ENCODE data around the gene F10.

F10 gene

DNA sequence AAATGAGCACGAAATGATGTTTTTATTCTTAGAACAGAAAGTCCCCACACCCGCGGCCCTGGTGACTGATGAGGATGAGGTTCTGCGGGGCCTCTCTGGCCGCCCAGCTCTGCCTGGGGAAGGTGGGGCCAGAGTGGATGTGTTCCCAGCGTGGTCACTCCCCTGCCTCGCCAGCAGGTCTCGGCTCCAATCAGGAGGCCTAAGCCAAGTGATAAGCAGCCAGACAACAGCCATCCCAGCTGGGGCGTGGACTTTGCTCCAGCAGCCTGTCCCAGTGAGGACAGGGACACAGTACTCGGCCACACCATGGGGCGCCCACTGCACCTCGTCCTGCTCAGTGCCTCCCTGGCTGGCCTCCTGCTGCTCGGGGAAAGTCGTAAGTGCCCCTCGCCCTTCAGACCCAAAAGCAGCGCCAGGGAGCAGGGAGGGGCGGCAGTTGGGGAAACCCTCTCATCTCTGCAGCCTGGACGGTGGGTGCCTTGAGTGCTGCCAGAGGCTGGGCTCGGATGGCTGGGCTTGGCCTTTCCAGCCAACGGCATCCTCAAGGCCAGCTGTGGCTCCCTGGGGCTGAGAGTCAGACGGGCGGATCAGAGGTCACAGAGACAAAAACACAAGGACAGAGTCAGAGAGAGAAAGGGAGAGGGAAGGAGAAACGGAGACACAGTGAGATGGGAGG lies at the start of gene F10:
F10 (plus strand) TSS at position 250 of the 676 bp plus-strand sequence; CDS start at position 307, 57 bp downstream.
- in situ Hi-C loops (cut with HindIII; ENCODE audit: low sequenced_read_pairs): no loop called here

DNA sequence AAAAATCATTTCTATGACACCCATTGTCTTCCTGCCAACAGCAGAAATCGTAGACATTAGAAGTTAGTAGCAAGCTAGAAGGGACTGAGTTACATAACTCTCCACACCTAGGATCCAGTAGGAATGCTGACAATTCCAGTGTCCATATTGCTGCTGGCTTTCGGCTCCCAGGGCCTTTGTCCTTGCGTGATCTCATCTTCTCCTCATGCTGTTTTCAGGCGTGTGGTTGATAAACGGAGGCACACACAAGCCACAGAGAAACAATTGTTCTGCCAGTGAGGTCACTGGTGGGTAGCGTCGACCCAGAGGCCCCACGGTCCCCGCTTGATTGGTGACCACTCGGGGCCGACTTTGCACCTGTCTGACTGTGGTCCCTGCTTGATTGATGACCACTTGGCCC lies 48.7 kb upstream of the F10 start:
- in situ Hi-C loops (cut with HindIII; ENCODE audit: low sequenced_read_pairs): loop anchor here (10.0 kb wide), 1 partner anchor 61 kb away; no protein-coding TSS in a partner anchor

DNA sequence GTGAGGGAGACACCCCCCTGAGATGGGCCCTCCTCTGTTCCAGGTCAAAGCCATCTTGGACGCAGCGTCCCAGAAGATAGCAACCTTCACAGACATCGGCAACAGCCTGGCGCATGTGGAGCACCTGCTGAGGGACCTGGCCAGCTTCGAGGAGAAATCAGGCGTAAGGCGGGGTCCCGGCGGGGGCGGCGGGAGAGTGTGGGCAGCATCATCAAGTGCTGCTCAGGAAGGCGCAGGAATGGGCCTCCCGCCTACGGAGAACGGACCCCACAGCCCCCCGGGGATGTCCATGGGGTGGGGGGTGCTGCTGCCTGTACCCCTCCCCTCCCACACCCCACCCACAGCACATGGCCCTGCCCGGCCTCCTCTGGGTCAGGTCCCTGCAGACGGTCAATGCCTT lies 48.2 kb upstream of the F10 start:
- in situ Hi-C loops (cut with HindIII; ENCODE audit: low sequenced_read_pairs): loop anchor here (10.0 kb wide), 1 partner anchor 60 kb away; no protein-coding TSS in a partner anchor

DNA sequence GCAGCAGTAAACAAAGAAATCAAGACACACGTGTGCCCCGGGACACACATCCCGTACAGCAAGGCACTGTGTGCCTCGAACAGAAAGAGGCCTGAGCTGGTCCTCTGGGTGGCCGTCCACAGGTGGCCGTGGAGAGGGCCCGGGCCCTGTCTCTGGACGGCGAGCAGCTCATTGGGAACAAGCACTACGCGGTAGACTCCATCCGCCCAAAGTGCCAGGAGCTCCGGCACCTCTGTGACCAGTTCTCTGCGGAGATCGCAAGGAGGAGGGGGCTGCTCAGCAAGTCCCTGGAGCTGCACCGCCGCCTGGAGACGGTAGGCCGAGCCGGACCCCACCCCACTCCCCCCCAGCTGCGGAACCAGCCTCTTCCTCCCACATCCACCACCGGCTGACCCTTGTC lies 47.7 kb upstream of the F10 start:
- in situ Hi-C loops (cut with HindIII; ENCODE audit: low sequenced_read_pairs): loop anchor here (10.0 kb wide), 1 partner anchor 60 kb away; no protein-coding TSS in a partner anchor

DNA sequence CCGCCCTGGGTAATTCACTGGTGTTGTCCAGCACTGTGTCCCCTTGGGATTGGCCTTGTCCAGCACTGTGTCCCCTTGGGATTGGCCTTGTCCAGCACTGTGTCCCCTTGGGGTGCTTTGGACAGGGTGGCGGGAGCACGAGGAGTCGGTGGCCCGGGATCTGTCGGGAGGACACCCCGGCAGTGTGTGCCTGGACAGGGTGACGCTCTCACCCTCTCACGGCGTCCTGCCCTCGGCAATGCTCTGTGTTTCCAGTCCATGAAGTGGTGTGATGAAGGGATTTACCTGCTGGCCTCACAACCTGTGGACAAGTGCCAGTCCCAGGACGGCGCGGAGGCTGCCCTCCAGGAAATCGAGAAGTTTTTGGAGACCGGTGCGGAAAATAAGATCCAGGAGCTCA lies 46.9 kb upstream of the F10 start:
- in situ Hi-C loops (cut with HindIII; ENCODE audit: low sequenced_read_pairs): loop anchor here (10.0 kb wide), 1 partner anchor 59 kb away; no protein-coding TSS in a partner anchor

DNA sequence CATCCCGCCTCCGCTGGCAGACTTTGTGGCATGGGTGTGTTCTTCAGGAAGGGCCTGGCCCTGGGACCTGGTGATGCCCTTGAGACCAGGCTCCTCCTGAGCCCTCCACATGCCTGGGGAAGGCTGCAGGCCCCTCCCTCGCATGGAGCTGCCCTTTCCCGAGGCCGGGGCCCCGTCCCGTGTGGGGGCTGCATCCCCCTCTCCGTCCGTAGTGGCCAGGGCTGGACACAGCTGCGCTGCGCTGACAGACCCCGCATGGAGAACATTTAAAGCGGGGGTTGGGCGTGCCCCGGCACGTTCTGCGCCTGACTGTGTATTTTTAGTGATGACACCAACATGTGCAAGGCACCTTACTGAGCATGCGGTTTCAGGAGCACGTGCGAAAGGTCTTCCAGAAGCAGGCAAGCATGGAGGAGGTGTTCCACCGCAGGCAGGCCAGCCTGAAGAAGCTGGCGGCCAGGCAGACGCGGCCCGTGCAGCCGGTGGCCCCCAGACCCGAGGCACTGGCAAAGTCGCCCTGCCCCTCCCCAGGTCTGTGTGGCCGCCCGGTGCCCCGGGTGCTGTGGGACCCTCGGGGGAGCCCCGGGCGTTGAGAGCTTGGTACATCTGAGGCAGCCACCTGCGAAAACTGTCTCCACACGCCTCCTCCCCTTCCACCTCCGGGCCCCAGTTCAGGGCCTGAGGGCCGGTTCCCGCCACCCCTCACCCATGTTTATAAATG lies 45.8 kb upstream of the F10 start:
- in situ Hi-C loops (cut with HindIII; ENCODE audit: low sequenced_read_pairs): loop anchor here (10.0 kb wide), 1 partner anchor 58 kb away; no protein-coding TSS in a partner anchor

DNA sequence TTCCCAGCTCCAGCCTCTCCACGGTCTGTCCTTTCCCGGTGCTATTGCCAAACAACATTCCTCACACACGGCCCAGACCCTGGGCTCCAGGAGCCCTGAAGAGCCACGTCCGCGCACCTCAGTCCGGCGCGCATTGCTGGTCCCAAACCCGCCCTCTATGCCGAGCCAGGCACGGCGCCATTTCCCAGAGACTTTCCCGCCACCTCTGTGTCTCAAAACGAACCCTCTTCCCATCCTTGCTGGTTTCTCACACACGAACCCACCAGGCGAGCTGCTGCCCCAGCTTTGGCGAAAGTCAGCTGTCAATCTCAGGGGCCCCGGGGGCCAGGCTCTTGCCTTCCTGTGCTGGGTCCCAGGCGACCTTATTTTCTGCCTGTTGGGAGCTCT lies 45.0 kb upstream of the F10 start:
- in situ Hi-C loops (cut with HindIII; ENCODE audit: low sequenced_read_pairs): loop anchor here (10.0 kb wide), 1 partner anchor 57 kb away; no protein-coding TSS in a partner anchor

DNA sequence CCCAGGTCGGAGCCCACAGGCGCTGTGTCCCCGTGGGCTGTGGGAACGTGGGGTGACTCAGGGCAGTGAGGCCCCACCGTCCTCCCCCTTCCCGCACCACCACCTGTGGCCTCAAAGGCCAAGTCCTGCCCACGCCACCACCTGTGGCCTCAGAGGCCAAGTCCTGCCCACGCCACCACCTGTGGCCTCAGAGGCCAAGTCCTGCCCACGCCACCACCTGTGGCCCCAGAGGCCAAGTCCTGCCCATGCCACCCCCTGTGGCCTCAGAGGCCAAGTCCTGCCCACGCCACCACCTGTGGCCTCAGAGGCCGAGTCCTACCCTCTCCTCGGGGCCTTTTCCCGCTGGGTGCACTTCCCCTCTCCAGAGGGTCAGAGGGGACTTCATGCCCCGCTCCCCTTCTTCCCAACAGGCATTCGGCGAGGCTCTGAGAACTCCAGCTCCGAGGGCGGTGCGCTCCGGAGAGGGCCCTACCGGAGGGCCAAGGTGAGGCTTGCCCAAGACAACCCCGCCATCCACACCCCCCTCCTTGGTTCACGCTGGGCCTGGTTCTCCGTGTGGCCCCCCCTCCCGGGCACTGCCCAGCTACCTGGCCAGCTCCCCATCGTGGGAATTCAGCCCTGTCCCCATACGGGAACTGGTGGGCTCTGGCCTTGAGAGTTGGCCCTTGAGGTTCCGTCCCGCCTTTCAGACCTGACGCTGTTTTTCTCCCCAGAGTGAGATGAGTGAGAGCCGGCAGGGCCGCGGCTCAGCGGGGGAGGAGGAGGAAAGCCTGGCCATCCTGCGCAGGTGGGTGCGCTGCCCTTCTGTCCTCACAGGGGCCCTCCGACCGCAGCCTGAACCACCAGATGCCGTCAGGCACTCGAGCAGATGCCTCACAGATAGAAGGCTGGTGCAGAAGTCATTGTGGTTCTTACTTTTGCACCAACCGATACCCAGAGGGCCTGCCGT lies 44.4 kb upstream of the F10 start:
- in situ Hi-C loops (cut with HindIII; ENCODE audit: low sequenced_read_pairs): loop anchor here (10.0 kb wide), 1 partner anchor 57 kb away; no protein-coding TSS in a partner anchor

DNA sequence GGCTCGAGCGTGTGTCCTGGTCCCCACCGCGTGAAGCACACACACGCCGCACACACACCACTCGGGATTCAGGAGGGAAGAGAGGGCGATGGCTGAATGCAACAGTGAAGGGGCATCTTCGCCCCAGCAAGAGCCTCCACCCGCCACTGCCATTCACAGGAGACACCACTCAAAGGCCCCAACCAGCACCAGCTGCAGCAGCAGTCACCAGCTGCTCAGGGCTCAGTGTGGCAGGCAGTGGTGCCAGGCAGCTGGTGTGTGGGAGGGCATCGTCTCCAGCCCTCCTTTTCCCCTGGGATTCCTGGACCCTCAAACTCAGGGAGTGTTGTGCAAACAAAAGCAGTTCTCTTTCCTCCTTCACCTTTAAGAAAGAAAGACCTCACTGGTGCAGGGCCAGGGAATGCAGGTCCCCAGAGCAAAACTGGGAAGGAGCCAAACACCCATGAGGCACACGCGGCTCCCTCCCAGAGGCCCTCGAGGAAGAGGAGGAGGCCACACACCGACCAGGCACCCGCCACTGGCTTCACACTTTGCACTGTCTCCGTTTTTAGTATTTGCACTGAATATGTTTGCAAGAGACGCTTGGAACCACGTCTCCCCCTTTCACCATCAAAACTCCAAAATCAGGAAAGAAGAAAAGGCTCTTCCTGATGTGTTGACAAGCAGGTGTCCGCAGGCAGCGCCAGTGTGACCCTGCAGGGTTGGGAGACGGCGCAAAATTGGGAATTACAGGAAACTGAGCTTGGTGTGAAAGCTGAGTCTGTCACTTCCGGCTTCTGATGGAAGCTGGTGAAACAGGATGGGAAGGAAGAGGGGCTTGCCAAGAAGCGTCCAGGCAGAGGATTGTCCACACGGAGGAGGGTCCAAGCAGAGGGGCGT lies 43.5 kb upstream of the F10 start:
- in situ Hi-C loops (cut with HindIII; ENCODE audit: low sequenced_read_pairs): loop anchor here (10.0 kb wide), 1 partner anchor 56 kb away; no protein-coding TSS in a partner anchor

DNA sequence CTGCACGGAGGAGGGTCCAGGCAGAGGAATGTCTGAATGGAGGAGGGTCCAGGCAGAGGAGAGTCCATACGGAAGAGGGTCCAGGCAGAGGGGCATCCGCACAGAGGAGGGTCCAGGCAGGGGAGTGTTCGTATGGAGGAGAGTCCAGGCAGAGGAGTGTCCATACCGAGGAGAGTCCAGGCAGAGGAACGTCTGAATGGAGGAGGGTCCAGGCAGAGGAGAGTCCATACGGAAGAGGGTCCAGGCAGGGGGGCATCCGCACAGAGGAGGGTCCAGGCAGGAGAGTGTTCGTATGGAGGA lies 42.9 kb upstream of the F10 start:
- in situ Hi-C loops (cut with HindIII; ENCODE audit: low sequenced_read_pairs): loop anchor here (10.0 kb wide), 2 partner anchors 55 kb away; no protein-coding TSS in a partner anchor

DNA sequence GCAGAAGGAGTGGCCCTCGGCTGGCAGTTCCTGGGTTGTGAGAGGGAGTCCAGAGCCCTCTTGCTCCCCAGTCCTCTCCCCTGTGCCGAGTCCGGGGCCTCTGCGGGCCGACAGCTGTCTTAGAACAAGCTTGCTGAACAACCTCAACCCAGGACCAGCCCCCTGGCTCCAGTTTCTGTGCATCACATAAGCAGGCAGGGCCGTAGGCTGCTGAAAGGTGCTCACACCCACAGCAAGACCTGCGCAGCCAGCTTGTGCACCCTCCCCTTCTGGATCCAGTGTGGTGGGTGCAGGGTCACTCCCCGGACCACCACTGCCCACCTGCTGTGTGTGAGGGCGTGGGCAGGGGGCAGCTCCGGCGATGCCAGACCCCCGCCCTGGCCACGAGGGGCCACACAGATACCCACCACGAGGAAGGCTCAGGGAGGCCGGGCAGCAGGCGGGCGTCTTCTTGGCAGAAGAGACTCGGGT lies 42.2 kb upstream of the F10 start:
- in situ Hi-C loops (cut with HindIII; ENCODE audit: low sequenced_read_pairs): loop anchor here (10.0 kb wide), 1 partner anchor 56 kb away; no protein-coding TSS in a partner anchor

DNA sequence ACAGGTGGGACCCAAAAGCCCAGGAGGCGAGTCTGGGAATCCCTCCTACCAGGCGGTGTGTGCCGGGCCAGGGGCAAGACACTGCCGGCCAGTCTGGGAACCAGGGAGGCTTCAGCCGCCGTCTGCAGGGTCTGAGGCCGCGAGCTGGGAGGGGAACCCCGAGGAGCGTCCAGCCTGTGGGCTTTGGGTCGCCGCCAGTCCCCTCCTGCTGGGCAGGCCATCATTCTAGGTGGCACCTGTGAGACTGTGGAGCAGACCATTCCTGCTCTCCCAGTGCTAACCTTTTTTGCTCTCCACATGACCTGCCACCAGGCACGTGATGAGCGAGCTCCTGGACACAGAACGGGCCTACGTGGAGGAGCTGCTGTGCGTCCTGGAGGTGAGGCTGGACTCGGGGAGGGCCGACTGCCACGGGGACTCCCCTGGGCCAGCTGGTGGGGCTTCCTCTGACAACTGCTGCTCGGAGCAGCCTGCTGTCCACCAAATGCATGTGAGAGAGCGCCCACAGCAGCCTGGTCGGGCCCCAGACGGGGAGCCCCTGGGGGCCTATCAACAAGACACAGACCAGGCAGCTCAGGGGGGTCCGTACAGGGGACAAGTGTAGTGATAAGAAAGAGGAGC lies 41.6 kb upstream of the F10 start:
- in situ Hi-C loops (cut with HindIII; ENCODE audit: low sequenced_read_pairs): loop anchor here (10.0 kb wide), 1 partner anchor 56 kb away; no protein-coding TSS in a partner anchor

DNA sequence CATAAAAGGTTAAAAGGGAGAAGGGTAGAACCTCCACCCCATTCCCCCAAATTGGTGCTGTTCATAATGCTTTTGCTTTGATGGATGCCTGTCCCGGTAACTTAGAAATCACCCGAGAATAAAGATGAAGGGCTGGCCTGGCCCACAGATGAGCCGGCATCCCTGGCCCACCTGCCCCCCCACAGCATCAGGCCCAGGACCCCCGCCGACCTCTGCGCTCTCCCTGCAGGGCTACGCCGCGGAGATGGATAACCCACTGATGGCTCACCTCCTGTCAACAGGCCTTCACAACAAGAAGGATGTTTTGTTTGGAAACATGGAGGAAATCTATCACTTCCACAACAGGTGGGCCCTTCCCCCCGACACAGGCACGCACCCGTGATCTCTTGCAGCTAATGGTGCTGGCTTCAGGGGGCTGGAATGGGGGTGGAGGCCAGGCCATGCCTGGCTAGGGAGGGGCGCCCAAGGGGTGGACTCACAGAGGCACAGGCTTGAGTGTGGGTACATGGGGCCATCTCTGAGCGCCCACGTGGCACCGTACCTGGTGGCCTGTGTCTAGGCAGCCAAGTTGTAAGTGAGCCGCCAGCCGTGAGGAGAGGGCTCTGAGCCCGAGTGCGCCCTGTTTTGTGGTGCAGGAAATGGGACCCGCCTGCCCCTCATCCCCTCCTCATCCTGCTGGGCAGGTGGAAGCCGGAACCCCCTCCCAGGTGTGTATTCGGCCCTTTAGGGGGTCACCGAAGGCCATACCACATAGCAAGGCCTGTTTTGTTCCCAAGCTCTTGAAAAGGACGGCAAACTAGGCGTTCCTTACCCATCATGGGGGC lies 40.2 kb upstream of the F10 start:
- in situ Hi-C loops (cut with HindIII; ENCODE audit: low sequenced_read_pairs): loop anchor here (10.0 kb wide), 1 partner anchor 58 kb away; no protein-coding TSS in a partner anchor

DNA sequence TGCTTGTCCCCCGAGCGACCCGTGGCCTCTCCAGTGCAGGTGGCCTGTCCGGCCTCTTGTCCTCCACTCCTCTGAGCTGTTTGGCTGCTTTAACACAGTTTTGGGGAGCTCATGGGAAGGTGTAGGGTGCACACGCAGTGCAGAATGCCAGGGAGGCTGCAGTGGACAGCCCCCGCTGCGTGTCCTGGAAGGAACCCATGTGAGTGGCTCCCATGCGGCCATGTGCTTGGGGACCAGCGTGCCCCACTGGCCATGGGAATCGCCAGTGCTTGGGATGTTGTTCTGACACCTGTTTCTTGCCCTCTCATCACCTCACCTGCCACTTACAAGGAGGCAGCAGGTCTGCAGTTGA lies 39.6 kb upstream of the F10 start:
- in situ Hi-C loops (cut with HindIII; ENCODE audit: low sequenced_read_pairs): loop anchor here (10.0 kb wide), 1 partner anchor 58 kb away; no protein-coding TSS in a partner anchor

DNA sequence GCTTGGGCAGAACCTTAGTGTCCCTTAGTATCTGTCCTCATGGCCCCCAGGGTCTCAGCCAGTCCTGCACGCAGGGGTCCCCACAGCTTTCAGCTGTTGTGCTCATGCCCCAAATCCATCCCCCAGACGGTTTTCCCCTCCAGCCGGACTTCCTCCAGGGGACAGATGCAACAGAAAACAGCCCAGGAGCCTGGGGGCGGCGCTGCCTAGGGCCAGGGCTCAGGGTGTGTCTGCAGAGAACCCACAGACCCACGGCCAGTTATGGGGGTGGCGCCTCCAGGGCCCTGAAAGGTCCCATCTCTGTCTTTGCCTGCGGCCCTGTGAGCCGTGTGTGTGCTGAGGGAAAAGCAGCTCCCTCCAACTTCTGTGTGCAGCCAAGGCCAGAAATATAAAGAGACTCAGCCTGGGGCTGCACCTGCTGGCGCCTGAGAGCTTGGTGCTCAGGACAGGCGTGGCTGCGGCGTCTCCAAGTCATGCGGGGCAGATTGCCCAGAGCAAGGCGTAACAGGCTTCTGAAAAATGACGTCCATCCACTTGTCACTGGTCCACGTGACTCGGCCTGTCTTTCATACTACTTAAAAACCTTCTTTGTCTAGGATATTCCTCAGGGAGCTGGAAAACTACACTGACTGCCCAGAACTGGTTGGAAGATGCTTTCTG lies 39.1 kb upstream of the F10 start:
- in situ Hi-C loops (cut with HindIII; ENCODE audit: low sequenced_read_pairs): loop anchor here (10.0 kb wide), 1 partner anchor 59 kb away; no protein-coding TSS in a partner anchor

DNA sequence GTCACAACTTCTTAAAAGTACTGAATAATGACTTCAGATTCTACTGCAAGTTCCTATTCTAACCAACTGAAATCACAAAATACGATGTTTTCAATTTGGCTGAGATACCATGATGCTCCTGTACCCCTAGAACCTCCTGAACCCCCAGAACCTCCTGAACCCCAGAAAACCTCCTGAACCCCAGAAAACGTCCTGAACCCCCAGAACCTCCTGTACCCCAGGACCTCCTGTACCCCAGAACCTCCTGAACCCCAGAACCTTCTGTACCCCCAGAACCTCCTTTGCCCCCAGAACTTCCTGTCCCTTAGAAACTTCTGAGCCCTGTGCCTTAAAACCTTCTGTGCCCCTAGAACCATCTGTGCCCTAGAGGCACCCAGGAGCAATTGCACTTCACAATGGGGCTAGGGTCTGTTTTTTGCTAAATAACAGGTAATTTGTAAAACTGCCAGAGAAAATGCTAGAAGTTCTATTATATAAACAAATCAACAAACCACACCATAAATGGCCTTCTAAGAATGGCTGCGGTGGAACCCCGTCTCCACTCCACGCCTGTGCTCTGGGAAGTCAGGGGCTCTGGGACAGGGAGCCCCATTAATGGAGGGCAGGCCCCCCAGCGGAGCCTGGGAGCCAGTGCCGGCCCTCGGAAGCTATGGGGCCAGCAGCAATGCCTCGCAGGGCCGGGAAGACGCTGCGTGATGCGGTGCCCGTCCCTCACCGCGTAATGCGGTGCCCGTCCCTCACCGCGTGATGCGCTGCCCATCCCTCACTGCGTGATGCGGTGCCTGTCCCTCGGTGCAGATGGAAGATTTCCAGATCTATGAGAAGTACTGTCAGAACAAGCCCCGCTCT lies 38.3 kb upstream of the F10 start:
- in situ Hi-C loops (cut with HindIII; ENCODE audit: low sequenced_read_pairs): loop anchor here (10.0 kb wide), 1 partner anchor 60 kb away; no protein-coding TSS in a partner anchor

Measured in endothelial cell of hepatic sinusoid (primary cell).